HG03460 (cell line): Measurements from ENCODE around the gene HIF1A.

Experiments
- ATAC-seq: cut with Tn5 transposase; IDR thresholded peaks from one replicate; pipeline ENCODE4 v1.9.1; 2021; ENCODE audit not compliant: unreplicated experiment

The HIF1A gene

GRCh38 chr14:61769893-61770292 lies 74.6 kb downstream of the HIF1A start:
- ATAC-seq, result no peak

- no peak for ATAC-seq
Measured at GRCh38 chr14:61774861-61775260, 79.5 kb downstream of the HIF1A start.

GRCh38 chr14:61780125-61780524 lies 84.8 kb downstream of the HIF1A start:
- ATAC-seq, result no peak

GRCh38 chr14:61797309-61797708 lies 102.0 kb downstream of the HIF1A start:
- ATAC-seq, result no peak
